ENCODE data around the gene NUFIP1. TPM values are rescaled to one million over a fixed set of nuclear protein-coding genes. Genes with fewer than 3 reads are reported as not detected.

The NUFIP1 gene
- total RNA-seq, 4 donors from 2014 or later = 0.37 to 3.6 (median 1.7) TPM

GRCh38 chr13:44894001-44894770, 95.1 kb downstream of the NUFIP1 start:
- Histone ChIP-seq H3K27ac (no peak overlapping the region), H3K36me3 (no peaks in the 10 kb centered on the region), H3K4me3 (no peak overlapping the region), H3K4me1 (peaks cover 0 to 7% (median 0%) of the 10 kb centered on the region in 4 donors), H3K9me3 (no peaks in the 10 kb centered on the region), H3K27me3 (no peaks in the 10 kb centered on the region)
- 75 to 100% methylated on average over 2 to 13 of the region's 13 CpGs for WGBS, 2 donors (ENCODE audit: low coverage in 1 of 2)
- no peak for TF ChIP-seq POLR2A (IDR thresholded peaks at IDR 0.05)
- TF ChIP-seq EP300 (IDR thresholded peaks at IDR 0.05; ENCODE audit: low read depth) = no peak
- no peak for TF ChIP-seq POLR2AphosphoS5 (IDR thresholded peaks at IDR 0.05)
- no peak for TF ChIP-seq CTCF (IDR thresholded peaks at IDR 0.05)
- intact Hi-C loops (cut with DNase I; ENCODE audit: low total_unique reads) (no loop called here), in situ Hi-C loops (cut with MboI; ENCODE audit: low pct_ligation_motif_present in 1 of 4, low pct_unique_long_range_greater_than_20kb in 1 of 4, low sequenced_read_pairs in 3 of 4) (no loop called here)
- DNase-seq = no peak

Small RNA genes within 50 kb of the gene (small RNA-seq; reads per million reads assigned to genes)
- 0 to 3.9 (median 0.60) reads per million in 4 donors for gene RN7SL49P

Other genes with a start within 250 kb of the NUFIP1 start
- gene GPALPP1, start 67 bp upstream of the NUFIP1 start, total RNA-seq = 10 to 100 TPM; 12.1 to 30.3 (median 22.0) TPM
- 10 to 100 TPM in 3 of 4 donors, 1 to 10 TPM in 1; 6.8 to 23.8 (median 13.5) TPM for gene GTF2F2, start 131.0 kb upstream of the NUFIP1 start, total RNA-seq
- 1 to 10 TPM in 2 of 4 donors, not detected in 2; 1.3 to 1.9 TPM for gene KCTD4, start 211.6 kb upstream of the NUFIP1 start, total RNA-seq

Measured in transverse colon (tissue), 4 donors.